ENCODE data around the gene HIP1.
A peak's percentile ranks its signal among the peaks of the same experiment; 100 is the strongest.
"Not testable (repeated sequence)": the region's sequence is repeated elsewhere in the genome, so short reads cannot be mapped to it uniquely, and the experiment has no call there.

Gene HIP1

GRCh38 chr7:75646571-75647102 lies 92.1 kb downstream of the HIP1 start:
- DNase-seq (ENCODE audit: low read depth), result no peak
- Histone ChIP-seq H3K9me3 (ENCODE audit: control insufficient read depth, low read length) (no peaks in the 10 kb centered on the region), H3K9ac (ENCODE audit: low read length) (no peak overlapping the region), H3K27me3 (replicated peaks; ENCODE audit: control insufficient read depth, insufficient read depth, low read length) (no peaks in the 10 kb centered on the region), H3K4me3 (ENCODE audit: low read length) (no peak overlapping the region), H3K4me1 (ENCODE audit: control insufficient read depth, insufficient read depth, low read length) (peaks cover 8% of the 10 kb centered on the region), H3K36me3 (ENCODE audit: control insufficient read depth, insufficient read depth, low read length, severe bottlenecking) (no peaks in the 10 kb centered on the region)

GRCh38 chr7:75645570-75645969 lies 93.2 kb downstream of the HIP1 start:
- H3K9ac ChIP-seq (ENCODE audit: low read length), result no peak overlapping the region
- H3K4me3 ChIP-seq (ENCODE audit: low read length), result no peak overlapping the region
- no peaks in the 10 kb centered on the region for H3K9me3 ChIP-seq (ENCODE audit: control insufficient read depth, low read length)
- H3K4me1 ChIP-seq (ENCODE audit: control insufficient read depth, insufficient read depth, low read length), result peaks cover 8% of the 10 kb centered on the region
- no peak for DNase-seq (ENCODE audit: low read depth)
- H3K36me3 ChIP-seq (ENCODE audit: control insufficient read depth, insufficient read depth, low read length, severe bottlenecking), result no peaks in the 10 kb centered on the region
- no peaks in the 10 kb centered on the region for H3K27me3 ChIP-seq (replicated peaks; ENCODE audit: control insufficient read depth, insufficient read depth, low read length)

DNA sequence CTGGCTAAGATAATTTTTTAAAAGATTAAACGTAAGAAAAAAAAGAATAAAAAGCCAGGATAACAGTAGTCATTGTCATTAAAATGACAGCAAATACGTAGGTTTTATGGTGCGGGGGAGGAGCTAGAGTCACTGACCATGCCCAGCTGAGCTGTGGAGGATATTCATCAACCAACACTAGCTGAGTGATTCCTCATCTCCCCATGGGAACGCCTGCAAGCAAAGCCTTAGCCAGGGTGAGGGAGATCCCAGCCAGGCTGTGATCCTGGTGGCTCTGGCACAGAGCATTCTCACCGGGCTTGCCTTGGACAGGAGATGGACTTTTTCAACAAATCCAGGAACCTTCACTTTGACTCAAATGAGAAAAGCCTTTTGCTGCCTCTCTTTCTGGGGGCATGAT lies 94.2 kb downstream of the HIP1 start:
- H3K4me1 ChIP-seq (ENCODE audit: control insufficient read depth, insufficient read depth, low read length), result peaks cover 1% of the 10 kb centered on the region
- no peak for DNase-seq (ENCODE audit: low read depth)
- H3K4me3 ChIP-seq (ENCODE audit: low read length), result no peak overlapping the region
- no peak overlapping the region for H3K9ac ChIP-seq (ENCODE audit: low read length)
- no peaks in the 10 kb centered on the region for H3K36me3 ChIP-seq (ENCODE audit: control insufficient read depth, insufficient read depth, low read length, severe bottlenecking)
- H3K9me3 ChIP-seq (ENCODE audit: control insufficient read depth, low read length), result no peaks in the 10 kb centered on the region
- H3K27me3 ChIP-seq (replicated peaks; ENCODE audit: control insufficient read depth, insufficient read depth, low read length), result no peaks in the 10 kb centered on the region

DNA sequence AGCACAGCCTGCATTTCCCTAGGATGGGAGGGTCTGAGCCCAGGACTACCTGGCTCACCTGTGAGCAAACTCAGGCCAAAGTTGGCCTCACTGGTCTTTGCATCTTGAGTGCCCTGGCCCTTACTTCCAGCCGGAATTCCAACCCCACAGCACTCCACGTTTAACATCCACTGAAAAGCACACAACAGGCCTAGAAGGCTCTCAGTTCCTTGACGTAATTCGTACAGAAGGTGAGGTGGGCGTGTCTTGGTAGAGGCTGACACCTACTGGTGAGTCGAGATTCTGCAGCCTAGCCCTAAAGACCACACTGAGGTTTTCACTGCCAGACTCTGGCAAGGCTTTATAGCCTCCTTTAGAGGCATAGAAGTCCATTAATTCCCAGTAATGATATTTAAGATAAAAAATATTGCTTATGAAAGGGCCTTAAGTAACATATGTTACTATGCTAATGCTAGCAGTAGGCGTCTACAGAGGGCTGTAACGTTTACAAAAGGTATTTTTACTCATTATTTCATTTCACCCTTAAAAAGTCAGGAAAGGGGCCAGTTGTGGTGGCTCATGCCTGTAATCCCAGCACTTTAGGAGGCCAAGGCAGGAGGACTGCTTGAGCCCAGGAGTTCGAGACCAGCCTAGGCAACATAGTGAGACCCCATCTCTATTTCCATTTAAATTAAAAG lies 95.8 kb downstream of the HIP1 start:
- Histone ChIP-seq H3K36me3 (ENCODE audit: control insufficient read depth, insufficient read depth, low read length, severe bottlenecking) (no peaks in the 10 kb centered on the region), H3K4me1 (ENCODE audit: control insufficient read depth, insufficient read depth, low read length) (no peaks in the 10 kb centered on the region), H3K9ac (ENCODE audit: low read length) (no peak overlapping the region), H3K9me3 (ENCODE audit: control insufficient read depth, low read length) (no peaks in the 10 kb centered on the region), H3K27me3 (replicated peaks; ENCODE audit: control insufficient read depth, insufficient read depth, low read length) (no peaks in the 10 kb centered on the region), H3K4me3 (ENCODE audit: low read length) (no peak overlapping the region)
- DNase-seq (ENCODE audit: low read depth), result peak; percentile 45

DNA sequence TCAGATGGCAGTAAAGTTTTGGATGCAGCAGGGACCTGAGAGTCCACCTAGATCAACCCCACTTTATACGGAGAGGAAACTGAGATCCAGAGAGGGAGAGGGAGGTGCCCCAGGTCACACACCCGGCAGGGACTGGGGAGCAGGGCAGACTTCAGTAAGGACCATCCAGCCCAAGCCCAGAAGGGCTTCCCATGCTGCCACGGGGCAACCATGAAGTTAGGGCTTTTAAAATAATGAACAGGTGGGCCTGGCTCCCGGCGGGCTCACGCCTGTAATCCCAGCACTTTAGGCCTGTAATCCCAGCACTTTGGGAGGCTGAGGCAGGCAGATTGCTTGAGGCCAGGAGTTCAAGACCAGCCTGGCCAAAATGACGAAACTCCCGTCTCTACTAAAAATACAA lies 98.5 kb downstream of the HIP1 start:
- H3K27me3 ChIP-seq (replicated peaks; ENCODE audit: control insufficient read depth, insufficient read depth, low read length), result no peaks in the 10 kb centered on the region
- H3K9me3 ChIP-seq (ENCODE audit: control insufficient read depth, low read length), result no peaks in the 10 kb centered on the region
- no peaks in the 10 kb centered on the region for H3K36me3 ChIP-seq (ENCODE audit: control insufficient read depth, insufficient read depth, low read length, severe bottlenecking)
- peak overlapping the region; percentile 71 for H3K9ac ChIP-seq (ENCODE audit: low read length)
- H3K4me3 ChIP-seq (ENCODE audit: low read length), result no peak overlapping the region
- no peak for DNase-seq (ENCODE audit: low read depth)
- no peaks in the 10 kb centered on the region for H3K4me1 ChIP-seq (ENCODE audit: control insufficient read depth, insufficient read depth, low read length)

- peak overlapping the region; percentile 77 for H3K4me3 ChIP-seq (ENCODE audit: low read length)
- H3K9me3 ChIP-seq (ENCODE audit: control insufficient read depth, low read length), result no peaks in the 10 kb centered on the region
- no peaks in the 10 kb centered on the region for H3K4me1 ChIP-seq (ENCODE audit: control insufficient read depth, insufficient read depth, low read length)
- DNase-seq (ENCODE audit: low read depth), result peak; percentile 5
- H3K9ac ChIP-seq (ENCODE audit: low read length), result peak overlapping the region; percentile 71
- H3K27me3 ChIP-seq (replicated peaks; ENCODE audit: control insufficient read depth, insufficient read depth, low read length), result no peaks in the 10 kb centered on the region
- no peaks in the 10 kb centered on the region for H3K36me3 ChIP-seq (ENCODE audit: control insufficient read depth, insufficient read depth, low read length, severe bottlenecking)
Measured at GRCh38 chr7:75639886-75640190, 98.9 kb downstream of the HIP1 start.

DNA sequence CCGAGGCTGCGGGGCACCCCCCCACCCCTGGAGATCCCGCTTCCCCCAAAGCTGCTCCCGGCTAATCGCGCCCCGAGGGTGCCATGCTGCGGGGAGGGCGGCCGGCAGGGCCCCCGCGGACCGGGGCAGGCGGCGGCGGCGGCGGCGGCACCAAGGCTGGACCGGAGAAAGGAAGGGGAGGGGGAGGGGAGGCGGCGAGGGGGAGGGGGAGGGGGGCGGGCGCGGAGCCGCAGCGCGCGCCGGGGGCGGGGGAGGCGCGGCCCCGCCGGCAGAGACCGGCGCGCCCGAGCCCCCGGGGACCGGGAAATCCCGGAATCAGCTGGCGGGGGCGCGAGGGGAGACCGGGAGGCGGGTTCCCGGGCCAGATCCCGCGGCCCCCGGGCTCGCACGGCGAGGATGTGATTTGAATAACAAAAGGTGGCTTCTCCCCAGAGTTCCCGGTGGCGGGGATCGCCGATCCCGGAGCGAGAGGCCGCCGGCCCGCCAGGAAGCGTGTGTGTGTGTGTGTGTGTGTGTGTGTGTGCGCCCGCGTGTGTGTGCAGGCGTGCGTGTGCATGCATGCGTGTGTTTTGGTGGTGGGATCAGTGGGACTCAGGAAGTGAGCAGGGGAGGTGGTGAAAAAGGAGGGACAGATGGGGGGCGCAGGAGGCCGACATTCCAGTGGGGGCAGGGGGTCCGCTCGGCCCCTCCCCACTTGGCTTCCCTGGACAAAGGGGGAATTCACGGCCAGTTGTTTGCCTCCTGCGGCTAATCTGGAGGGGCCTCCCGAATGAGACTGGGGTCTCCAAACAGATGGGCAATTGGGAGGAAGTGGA lies 99.5 kb downstream of the HIP1 start:
- Histone ChIP-seq H3K9ac (ENCODE audit: low read length) (peak overlapping the region; percentile 71), H3K36me3 (ENCODE audit: control insufficient read depth, insufficient read depth, low read length, severe bottlenecking) (no peaks in the 10 kb centered on the region), H3K27me3 (replicated peaks; ENCODE audit: control insufficient read depth, insufficient read depth, low read length) (no peaks in the 10 kb centered on the region), H3K4me1 (ENCODE audit: control insufficient read depth, insufficient read depth, low read length) (no peaks in the 10 kb centered on the region), H3K4me3 (ENCODE audit: low read length) (peak overlapping the region; percentile 77), H3K9me3 (ENCODE audit: control insufficient read depth, low read length) (no peaks in the 10 kb centered on the region)
- peak; percentile 44 for DNase-seq (ENCODE audit: low read depth)

GRCh38 chr7:75638594-75639070 lies 100.1 kb downstream of the HIP1 start:
- Histone ChIP-seq H3K4me3 (ENCODE audit: low read length) (peak overlapping the region; percentile 74), H3K4me1 (ENCODE audit: control insufficient read depth, insufficient read depth, low read length) (no peaks in the 10 kb centered on the region), H3K9me3 (ENCODE audit: control insufficient read depth, low read length) (no peaks in the 10 kb centered on the region), H3K9ac (ENCODE audit: low read length) (peak overlapping the region; percentile 49), H3K36me3 (ENCODE audit: control insufficient read depth, insufficient read depth, low read length, severe bottlenecking) (no peaks in the 10 kb centered on the region), H3K27me3 (replicated peaks; ENCODE audit: control insufficient read depth, insufficient read depth, low read length) (no peaks in the 10 kb centered on the region)
- DNase-seq (ENCODE audit: low read depth), result peak; percentile 75

- DNase-seq (ENCODE audit: low read depth), result no peak
- Histone ChIP-seq H3K36me3 (ENCODE audit: control insufficient read depth, insufficient read depth, low read length, severe bottlenecking) (no peaks in the 10 kb centered on the region), H3K4me3 (ENCODE audit: low read length) (peak overlapping the region; percentile 74), H3K27me3 (replicated peaks; ENCODE audit: control insufficient read depth, insufficient read depth, low read length) (no peaks in the 10 kb centered on the region), H3K4me1 (ENCODE audit: control insufficient read depth, insufficient read depth, low read length) (no peaks in the 10 kb centered on the region), H3K9ac (ENCODE audit: low read length) (peak overlapping the region; percentile 49), H3K9me3 (ENCODE audit: control insufficient read depth, low read length) (no peaks in the 10 kb centered on the region)
Measured at GRCh38 chr7:75637854-75638593, 100.7 kb downstream of the HIP1 start.

DNA sequence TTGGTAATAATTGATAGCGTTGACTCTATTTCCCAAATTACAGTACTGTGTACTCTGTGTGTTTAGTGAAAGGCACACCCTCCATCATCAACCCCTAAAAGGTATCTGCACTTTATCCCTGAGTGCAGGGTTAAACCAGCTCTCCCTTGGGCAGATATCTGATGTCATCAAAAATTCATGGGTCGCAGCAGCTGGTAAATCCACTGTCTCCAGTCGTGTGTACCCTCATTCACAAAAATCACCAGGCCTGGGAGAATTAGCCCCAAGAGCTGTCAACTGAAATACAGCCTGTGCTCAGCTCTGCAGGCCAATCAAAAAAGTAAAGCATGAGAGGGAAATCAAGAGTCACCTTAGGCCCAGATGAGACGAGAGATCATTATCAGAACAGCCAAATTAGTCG lies 103.7 kb downstream of the HIP1 start:
- H3K9me3 ChIP-seq (ENCODE audit: control insufficient read depth, low read length), result no peaks in the 10 kb centered on the region
- H3K27me3 ChIP-seq (replicated peaks; ENCODE audit: control insufficient read depth, insufficient read depth, low read length), result no peaks in the 10 kb centered on the region
- H3K4me1 ChIP-seq (ENCODE audit: control insufficient read depth, insufficient read depth, low read length), result no peaks in the 10 kb centered on the region
- H3K4me3 ChIP-seq (ENCODE audit: low read length), result no peak overlapping the region
- DNase-seq (ENCODE audit: low read depth), result no peak
- H3K9ac ChIP-seq (ENCODE audit: low read length), result no peak overlapping the region
- H3K36me3 ChIP-seq (ENCODE audit: control insufficient read depth, insufficient read depth, low read length, severe bottlenecking), result no peaks in the 10 kb centered on the region

- not testable (repeated sequence) for H3K27me3 ChIP-seq (replicated peaks; ENCODE audit: control insufficient read depth, insufficient read depth, low read length); H3K4me3 ChIP-seq (ENCODE audit: low read length); DNase-seq (ENCODE audit: low read depth); H3K4me1 ChIP-seq (ENCODE audit: control insufficient read depth, insufficient read depth, low read length); H3K9me3 ChIP-seq (ENCODE audit: control insufficient read depth, low read length); H3K9ac ChIP-seq (ENCODE audit: low read length); H3K36me3 ChIP-seq (ENCODE audit: control insufficient read depth, insufficient read depth, low read length, severe bottlenecking)
Measured at GRCh38 chr7:75632587-75632986, 106.2 kb downstream of the HIP1 start.
